Activated CD8-positive, alpha-beta T cell treated with anti-CD3 and anti-CD28 coated beads for 36 hours (primary cell): ENCODE results near the gene RAB8B. TPM values are rescaled to one million over a fixed set of nuclear protein-coding genes. Genes with fewer than 3 reads are reported as not detected.

ENCODE experiments used
- ATAC-seq: fragments of 200-7000 bp; cut with Tn5 transposase; one replicate; pipeline ENCODE4 v1.10.0; 2021; ENCODE audit warnings: mild to moderate bottlenecking, moderate library complexity
- CTCF ChIA-PET: fragments of 350-600 bp; sonication (Branson Sonifier 250); formaldehyde crosslinking; loops from one replicate; lab custom pipeline; 2021; ENCODE audit warnings: antibody characterized with exemption; lab: Charles Lee
- POLR2A ChIA-PET: fragments of 350-600 bp; sonication (Branson Sonifier 250); formaldehyde crosslinking; loops from one replicate; lab custom pipeline; 2021; ENCODE audit warnings: antibody characterized with exemption; lab: Charles Lee
- DNase-seq: peaks from one replicate; pipeline ENCODE4 v3.0.0-alpha.2; 2020
- H3K27ac Mint-ChIP-seq: one replicate; pipeline ENCODE4 v1.8.0; 2021; ENCODE audit warnings: mild to moderate bottlenecking, mixed read lengths
- H3K27me3 Mint-ChIP-seq: one replicate; pipeline ENCODE4 v1.8.0; 2021; ENCODE audit warnings: mixed read lengths
- H3K36me3 Mint-ChIP-seq: one replicate; pipeline ENCODE4 v1.8.0; 2021; ENCODE audit warnings: low read depth, mixed read lengths
- H3K4me1 Mint-ChIP-seq: one replicate; pipeline ENCODE4 v1.8.0; 2021; ENCODE audit warnings: low read depth, mixed read lengths
- H3K4me3 Mint-ChIP-seq: one replicate; pipeline ENCODE4 v1.8.0; 2021; ENCODE audit warnings: mild to moderate bottlenecking, moderate library complexity, mixed read lengths
- H3K9me3 Mint-ChIP-seq: one replicate; pipeline ENCODE4 v1.8.0; 2021; ENCODE audit warnings: mixed read lengths
- intact Hi-C: fragments of 100-400 bp; cut with micrococcal nuclease; formaldehyde crosslinking; loops from one replicate; pipeline ENCODE4 v1.10.0; 2022
- total RNA-seq, 2 experiments: library from RNA; stranded (reverse); gene quantifications; one replicate each; pipeline ENCODE4 v1.2.3, GENCODE V29; 2021
- TF ChIP-seq, protein P1 (sequence below): fragments of 200-600 bp; IDR thresholded peaks from one replicate; pipeline ENCODE4 v1.8.0; 2022; ENCODE audit warnings: antibody characterized with exemption, mild to moderate bottlenecking

The RAB8B gene
- total RNA-seq, 2 experiments from 2014 or later, result 252 to 261 TPM

DNA sequence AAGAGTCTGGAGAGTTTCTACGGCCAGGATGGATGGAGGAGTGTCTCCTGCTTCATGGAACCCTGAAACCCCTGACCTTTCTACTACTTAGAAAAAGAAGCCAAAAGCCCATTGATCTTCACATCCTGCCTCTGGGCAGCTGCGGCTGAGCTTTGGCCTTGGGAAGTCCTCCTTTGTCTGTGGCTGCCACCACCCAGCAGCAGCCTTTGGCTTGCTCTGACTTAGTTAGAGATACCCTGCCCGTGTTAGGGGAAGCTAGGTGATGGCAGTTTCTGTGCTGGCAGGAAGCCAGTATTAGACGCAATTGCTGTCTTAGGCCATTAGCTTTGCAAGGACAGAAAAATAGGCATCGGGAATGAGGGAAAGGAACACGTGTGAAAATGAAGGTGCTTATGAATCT is 106.8 kb downstream of the RAB8B start:
- Mint-ChIP-seq H3K4me3 (no peak overlapping the region), H3K9me3 (no peaks in the 10 kb centered on the region), H3K27ac (no peak overlapping the region), H3K36me3 (peaks cover 3% of the 10 kb centered on the region), H3K4me1 (peaks cover 16% of the 10 kb centered on the region), H3K27me3 (no peaks in the 10 kb centered on the region)
- CTCF ChIA-PET, result interaction anchor here (1.5 to 2.3 kb wide), 2 partner anchors 108 to 249 kb away, joined by 4 to 5 read pairs; no protein-coding TSS in a partner anchor
- POLR2A ChIA-PET, result interaction anchor here (1.8 kb wide), 1 partner anchor 12 kb away, joined by 6 read pairs; no protein-coding TSS in a partner anchor
- TF ChIP-seq, protein P1, sequence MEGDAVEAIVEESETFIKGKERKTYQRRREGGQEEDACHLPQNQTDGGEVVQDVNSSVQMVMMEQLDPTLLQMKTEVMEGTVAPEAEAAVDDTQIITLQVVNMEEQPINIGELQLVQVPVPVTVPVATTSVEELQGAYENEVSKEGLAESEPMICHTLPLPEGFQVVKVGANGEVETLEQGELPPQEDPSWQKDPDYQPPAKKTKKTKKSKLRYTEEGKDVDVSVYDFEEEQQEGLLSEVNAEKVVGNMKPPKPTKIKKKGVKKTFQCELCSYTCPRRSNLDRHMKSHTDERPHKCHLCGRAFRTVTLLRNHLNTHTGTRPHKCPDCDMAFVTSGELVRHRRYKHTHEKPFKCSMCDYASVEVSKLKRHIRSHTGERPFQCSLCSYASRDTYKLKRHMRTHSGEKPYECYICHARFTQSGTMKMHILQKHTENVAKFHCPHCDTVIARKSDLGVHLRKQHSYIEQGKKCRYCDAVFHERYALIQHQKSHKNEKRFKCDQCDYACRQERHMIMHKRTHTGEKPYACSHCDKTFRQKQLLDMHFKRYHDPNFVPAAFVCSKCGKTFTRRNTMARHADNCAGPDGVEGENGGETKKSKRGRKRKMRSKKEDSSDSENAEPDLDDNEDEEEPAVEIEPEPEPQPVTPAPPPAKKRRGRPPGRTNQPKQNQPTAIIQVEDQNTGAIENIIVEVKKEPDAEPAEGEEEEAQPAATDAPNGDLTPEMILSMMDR, result no peak
- ATAC-seq (no peak), DNase-seq (peak; percentile 23)
- intact Hi-C loops, result no loop called here

DNA sequence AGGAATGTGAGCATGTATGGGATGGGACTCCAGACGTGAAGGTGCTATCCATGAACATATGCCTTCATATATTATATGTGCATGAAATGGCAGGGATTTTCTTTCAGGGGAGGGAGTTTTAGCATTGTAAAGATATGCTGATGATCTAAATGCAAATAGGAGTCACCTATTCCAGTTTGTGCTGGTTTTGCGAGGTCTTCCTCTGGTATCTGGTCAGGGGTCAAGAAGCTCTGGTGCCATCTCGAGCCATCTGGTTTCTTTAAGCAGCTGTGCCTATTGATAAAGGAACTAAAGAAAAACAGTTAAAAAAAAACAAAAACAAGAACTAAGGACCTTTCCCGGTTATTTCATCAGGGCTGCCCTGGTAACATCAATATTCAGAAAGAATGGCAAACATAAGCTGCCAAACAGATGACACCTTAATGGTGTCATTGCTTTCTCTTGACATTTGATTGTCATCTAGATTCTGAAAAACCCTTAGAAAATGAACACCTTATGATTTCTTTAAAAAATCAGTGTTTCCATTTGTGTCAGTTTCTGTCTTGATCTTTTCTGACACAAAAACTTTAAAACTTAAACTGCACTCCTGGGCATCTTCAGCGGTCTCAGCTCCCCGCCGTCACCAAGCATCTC is 110.7 kb downstream of the RAB8B start:
- TF ChIP-seq, protein P1, result no peak
- POLR2A ChIA-PET, result interaction anchor here (0.6 kb wide), 1 partner anchor 9 kb away, joined by 3 read pairs; no protein-coding TSS in a partner anchor
- Mint-ChIP-seq H3K9me3 (no peaks in the 10 kb centered on the region), H3K36me3 (peaks cover 6% of the 10 kb centered on the region), H3K27ac (no peak overlapping the region), H3K4me1 (peaks cover 17% of the 10 kb centered on the region), H3K4me3 (no peak overlapping the region), H3K27me3 (no peaks in the 10 kb centered on the region)
- no peak for ATAC-seq
- no peak for DNase-seq
- CTCF ChIA-PET, result interaction anchor here (0.7 to 1.3 kb wide), 2 partner anchors 8 to 104 kb away, joined by 3 to 4 read pairs; no protein-coding TSS in a partner anchor
- intact Hi-C loops, result no loop called here

DNA sequence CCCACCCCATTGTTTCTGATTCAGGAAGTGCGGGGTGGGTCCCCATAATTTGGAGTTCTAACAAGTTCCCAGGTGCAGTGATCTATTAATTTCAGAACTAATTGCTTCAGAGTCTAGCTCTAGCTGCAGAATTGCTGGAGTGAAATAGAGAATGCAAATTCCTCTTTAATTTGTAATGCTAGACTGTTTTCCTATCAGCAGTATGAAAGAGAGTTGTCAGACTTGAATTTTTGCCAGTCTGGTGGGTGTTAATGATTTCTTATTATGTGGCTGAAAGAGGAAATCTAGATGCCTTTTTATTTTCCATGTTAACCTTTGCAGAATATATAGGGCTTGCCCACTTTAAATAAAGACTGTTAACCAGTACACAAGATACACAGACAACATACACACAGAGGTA is 111.7 kb downstream of the RAB8B start:
- no peaks in the 10 kb centered on the region for H3K27me3 Mint-ChIP-seq
- ATAC-seq, result no peak
- peaks cover 8% of the 10 kb centered on the region for H3K4me1 Mint-ChIP-seq
- H3K9me3 Mint-ChIP-seq, result no peaks in the 10 kb centered on the region
- no peak overlapping the region for H3K27ac Mint-ChIP-seq
- CTCF ChIA-PET, result interaction anchor here (1.3 kb wide), 1 partner anchor 103 kb away, joined by 3 read pairs; no protein-coding TSS in a partner anchor
- peaks cover 6% of the 10 kb centered on the region for H3K36me3 Mint-ChIP-seq
- no peak for DNase-seq
- intact Hi-C loops, result no loop called here
- TF ChIP-seq, protein P1, result no peak
- POLR2A ChIA-PET, result no interaction called here
- H3K4me3 Mint-ChIP-seq, result no peak overlapping the region

DNA sequence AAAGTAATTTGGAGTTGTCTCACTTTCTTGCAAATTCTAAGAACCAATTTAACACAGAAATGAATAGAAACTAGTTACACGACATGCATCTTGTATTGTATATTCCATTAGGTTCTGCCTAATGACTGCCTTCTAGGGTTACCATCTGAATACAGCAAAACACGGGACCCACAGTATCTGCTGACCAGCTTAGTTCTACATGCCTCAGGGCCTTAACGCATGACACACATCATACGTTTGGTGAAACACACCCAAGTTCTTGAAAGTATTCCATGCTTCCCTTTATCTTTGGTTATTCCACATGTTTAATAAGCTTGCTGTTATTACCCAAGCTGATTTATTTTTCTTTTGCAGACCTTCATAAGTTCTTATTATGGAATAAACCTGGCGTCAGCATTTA is 115.9 kb downstream of the RAB8B start:
- DNase-seq, result no peak
- Mint-ChIP-seq H3K27ac (no peak overlapping the region), H3K9me3 (no peaks in the 10 kb centered on the region), H3K4me1 (peaks cover 4% of the 10 kb centered on the region), H3K27me3 (no peaks in the 10 kb centered on the region), H3K36me3 (peaks cover 3% of the 10 kb centered on the region), H3K4me3 (no peak overlapping the region)
- TF ChIP-seq, protein P1, result no peak
- POLR2A ChIA-PET, result no interaction called here
- CTCF ChIA-PET, result interaction anchor here (1.1 to 1.4 kb wide), 2 partner anchors 11 to 97 kb away, joined by 3 read pairs; no protein-coding TSS in a partner anchor
- intact Hi-C loops, result no loop called here
- no peak for ATAC-seq

DNA sequence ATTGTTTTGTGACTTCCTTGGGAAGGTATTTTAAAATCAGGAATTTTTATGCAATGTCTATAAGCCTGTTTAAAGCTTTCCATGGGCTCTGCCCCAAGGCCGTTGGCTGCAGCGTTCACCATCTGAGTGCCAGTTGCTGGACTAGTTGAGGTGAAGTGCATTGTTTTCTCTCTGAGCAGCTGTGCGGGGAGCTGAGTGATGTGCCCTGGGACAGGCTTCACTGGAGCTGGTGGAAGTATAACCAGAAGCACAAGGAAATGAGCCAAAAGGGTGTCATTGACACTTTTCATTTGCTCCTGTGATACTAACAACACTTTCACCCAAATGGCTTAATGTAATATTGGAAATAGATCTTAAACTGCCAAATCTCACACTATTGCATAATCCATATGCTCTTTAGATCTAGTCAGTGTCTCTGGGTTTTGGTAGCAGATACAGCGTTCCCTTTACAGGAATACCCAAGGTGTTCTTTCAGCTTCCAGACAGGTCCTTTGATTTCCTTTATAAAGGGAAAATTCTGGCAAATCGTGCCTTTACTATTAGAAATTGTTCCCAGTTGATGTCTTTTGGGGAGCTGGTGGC is 117.2 kb downstream of the RAB8B start:
- H3K4me1 Mint-ChIP-seq, result no peaks in the 10 kb centered on the region

More for the DNA sequence above, 117.2 kb downstream of the RAB8B start:
- no peak overlapping the region for H3K27ac Mint-ChIP-seq
- no peak for ATAC-seq
- intact Hi-C loops, result no loop called here
- CTCF ChIA-PET, result interaction anchor here (1.4 to 2.0 kb wide), 2 partner anchors 96 to 259 kb away, joined by 3 to 5 read pairs; no protein-coding TSS in a partner anchor
- peaks cover 3% of the 10 kb centered on the region for H3K36me3 Mint-ChIP-seq
- no peaks in the 10 kb centered on the region for H3K9me3 Mint-ChIP-seq
- H3K4me3 Mint-ChIP-seq, result no peak overlapping the region
- H3K27me3 Mint-ChIP-seq, result no peaks in the 10 kb centered on the region
- TF ChIP-seq, protein P1, result no peak
- POLR2A ChIA-PET, result interaction anchor here (0.9 kb wide), 1 partner anchor 63 kb away, joined by 3 read pairs; no protein-coding TSS in a partner anchor
- DNase-seq, result no peak
